Coronary artery (tissue), 2 donors: ENCODE measurements around the gene LHX6.

Source experiments
- DNase-seq: peaks from one replicate; pipeline ENCODE4 v3.0.0-alpha.2; 2017; ENCODE audit warnings: low spot score
- H3K27ac ChIP-seq, 2 donors: fragments of 200-600 bp; sonication (generic); one replicate each; pipeline ENCODE4 v1.5.1; 2016 to 2019
- H3K4me3 ChIP-seq: fragments of 200-600 bp; sonication (generic); 2 replicates; pipeline ENCODE4 v1.5.1; 2016; ENCODE audit warnings: mild to moderate bottlenecking, moderate library complexity
- TF ChIP-seq, protein P1 (sequence below): fragments of 200-600 bp; sonication (generic); IDR thresholded peaks from one replicate; pipeline ENCODE4 v1.5.1; 2019; ENCODE audit warnings: antibody characterized with exemption

The LHX6 gene

DNA sequence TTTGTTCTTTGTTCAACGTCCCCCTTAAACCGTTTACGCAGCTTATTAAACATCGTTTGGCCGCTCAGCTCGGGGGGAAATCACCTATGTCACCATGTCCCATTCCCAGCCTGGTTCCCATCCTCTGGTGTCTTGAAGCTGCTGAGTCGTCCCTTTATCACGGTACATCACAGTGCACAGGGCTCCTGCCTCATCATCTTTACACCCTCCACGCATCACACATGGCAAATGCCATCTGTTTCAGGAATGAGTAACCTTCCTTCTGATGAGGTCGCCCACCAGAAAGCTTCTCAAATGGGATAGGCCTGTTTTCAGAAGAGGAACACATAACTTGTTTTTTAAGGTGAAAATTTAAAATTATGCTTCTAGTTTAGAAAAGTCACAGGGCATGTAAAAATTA, 7.9 kb upstream of the LHX6 start:
- TF ChIP-seq, protein P1, sequence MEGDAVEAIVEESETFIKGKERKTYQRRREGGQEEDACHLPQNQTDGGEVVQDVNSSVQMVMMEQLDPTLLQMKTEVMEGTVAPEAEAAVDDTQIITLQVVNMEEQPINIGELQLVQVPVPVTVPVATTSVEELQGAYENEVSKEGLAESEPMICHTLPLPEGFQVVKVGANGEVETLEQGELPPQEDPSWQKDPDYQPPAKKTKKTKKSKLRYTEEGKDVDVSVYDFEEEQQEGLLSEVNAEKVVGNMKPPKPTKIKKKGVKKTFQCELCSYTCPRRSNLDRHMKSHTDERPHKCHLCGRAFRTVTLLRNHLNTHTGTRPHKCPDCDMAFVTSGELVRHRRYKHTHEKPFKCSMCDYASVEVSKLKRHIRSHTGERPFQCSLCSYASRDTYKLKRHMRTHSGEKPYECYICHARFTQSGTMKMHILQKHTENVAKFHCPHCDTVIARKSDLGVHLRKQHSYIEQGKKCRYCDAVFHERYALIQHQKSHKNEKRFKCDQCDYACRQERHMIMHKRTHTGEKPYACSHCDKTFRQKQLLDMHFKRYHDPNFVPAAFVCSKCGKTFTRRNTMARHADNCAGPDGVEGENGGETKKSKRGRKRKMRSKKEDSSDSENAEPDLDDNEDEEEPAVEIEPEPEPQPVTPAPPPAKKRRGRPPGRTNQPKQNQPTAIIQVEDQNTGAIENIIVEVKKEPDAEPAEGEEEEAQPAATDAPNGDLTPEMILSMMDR = no peak
- H3K4me3 ChIP-seq = no peak overlapping the region
- DNase-seq = no peak
- no peak overlapping the region for H3K27ac ChIP-seq

DNA sequence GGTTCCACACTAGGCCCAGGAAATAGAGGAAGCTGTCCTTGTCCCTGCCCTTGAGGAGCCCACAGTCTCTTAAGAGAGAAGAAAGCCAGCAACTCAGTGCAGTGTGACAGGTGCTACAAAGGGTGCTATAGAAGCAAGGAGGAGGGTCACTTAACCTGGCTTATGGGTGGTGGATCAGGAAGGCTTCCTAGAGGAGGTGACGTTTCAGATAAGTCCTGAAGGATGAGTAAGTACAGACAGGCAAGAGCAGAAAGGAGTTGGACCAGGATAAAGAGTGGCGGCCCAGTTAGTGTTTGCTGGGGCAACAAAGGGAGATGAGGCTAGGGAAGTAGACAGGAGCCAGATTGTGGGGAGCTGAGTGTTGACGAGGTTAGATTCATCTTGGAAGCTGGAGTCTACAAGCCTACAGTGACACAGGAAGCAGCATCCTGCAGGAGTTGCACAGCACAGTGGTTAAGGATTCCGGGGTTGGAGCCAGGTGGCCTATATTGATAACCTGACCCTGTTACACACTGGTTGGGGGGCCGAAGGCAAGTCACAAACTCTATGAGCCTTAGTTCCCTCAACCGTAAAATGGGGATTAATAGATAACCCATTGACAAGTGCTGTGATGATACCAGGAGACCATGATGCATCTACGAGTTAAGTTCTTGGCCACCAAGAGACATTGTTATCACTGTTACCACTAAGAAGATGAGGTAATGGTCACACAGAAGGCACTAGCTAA, 5.4 kb upstream of the LHX6 start:
- Histone ChIP-seq H3K27ac (no peak overlapping the region), H3K4me3 (no peak overlapping the region)
- no peak for DNase-seq
- TF ChIP-seq, protein P1 = no peak

DNA sequence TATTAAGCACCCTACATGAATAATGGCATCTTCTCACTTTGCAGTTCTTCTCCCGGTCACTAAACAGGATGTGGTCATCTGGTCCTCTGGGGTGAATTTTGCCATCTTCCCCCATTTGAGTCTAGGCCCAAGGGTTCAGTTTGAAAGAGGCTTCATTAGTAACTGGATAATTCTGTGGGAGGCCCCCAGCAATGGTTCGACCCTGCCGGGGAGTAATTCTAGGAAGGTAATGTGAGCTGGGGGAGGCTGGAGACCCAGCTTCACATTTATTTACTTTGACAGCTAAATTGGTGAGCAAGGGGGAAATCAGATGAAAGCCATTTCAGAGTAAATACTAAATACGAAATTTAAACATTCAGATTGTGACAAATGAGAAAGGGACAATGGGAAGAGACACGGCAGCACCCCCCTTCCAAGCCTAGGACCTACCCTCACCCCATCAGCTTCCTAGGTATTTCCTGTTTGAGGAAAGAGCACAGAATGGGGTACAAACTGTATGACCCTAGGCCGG, 4.1 kb upstream of the LHX6 start:
- no peak for DNase-seq

DNA sequence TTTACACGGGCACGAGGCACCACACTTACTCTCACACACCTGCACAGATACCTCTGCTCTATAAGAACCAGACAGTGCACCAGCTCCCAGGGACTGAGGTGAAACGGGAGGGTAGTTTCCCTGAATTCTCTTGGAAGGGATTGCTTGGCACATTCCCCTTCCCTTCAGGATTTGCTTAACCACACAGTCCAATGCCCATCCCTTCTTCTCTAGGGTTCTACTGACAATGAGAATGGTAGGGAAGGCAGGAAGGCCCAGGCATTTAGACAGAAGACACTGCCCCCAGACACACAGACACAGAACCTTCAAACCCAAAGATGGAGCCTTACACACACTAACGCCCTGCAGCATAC, 704 bp upstream of the LHX6 start:
- Histone ChIP-seq H3K27ac (no peak overlapping the region), H3K4me3 (peak overlapping the region; percentile 64)
- TF ChIP-seq, protein P1 = no peak
- DNase-seq = no peak

More for the DNA sequence above, 4.1 kb upstream of the LHX6 start:
- TF ChIP-seq, protein P1 = no peak
- no peak overlapping the region for H3K27ac ChIP-seq
- H3K4me3 ChIP-seq = no peak overlapping the region

DNA sequence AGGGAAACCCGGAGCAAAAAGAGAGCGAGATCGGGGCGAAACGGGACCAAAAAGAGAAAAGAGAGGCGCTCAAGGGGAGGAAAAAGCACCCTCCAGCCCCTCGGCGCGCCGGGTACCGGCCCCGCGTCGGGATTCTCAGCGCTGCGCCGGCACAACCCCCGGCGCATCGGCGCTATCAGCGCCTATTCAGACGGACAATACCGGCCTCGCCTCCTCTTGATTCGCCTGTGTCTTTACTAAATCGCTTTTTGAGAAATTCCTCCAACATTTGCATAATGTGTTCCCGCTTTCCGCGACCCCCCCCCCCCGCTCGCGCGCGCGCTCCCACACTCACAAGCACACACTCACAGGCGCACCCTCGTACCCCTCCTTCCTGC, 578 bp downstream of the LHX6 start:
- no peak for DNase-seq
- no peak overlapping the region for H3K27ac ChIP-seq

DNA sequence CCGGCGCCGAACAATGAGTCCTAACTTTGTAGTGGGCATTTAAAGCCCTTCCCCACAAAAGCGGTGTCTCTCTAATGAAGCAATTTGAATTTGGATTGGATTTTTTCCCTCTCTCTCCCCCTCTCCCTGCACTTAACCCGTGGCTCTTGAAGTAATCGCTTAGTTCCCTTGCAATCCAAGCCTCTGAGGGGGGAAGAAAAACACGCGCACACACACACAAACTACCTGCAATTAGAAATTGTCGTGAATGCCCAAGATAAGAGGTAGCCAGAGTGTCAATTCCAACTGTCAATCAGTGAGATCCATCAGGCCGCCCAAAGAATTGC, 1.2 kb downstream of the LHX6 start:
- no peak for DNase-seq
- TF ChIP-seq, protein P1 = no peak
- H3K27ac ChIP-seq = no peak overlapping the region
- H3K4me3 ChIP-seq = peak overlapping the region; percentile 64

More for the DNA sequence above, 578 bp downstream of the LHX6 start:
- peak overlapping the region; percentile 64 for H3K4me3 ChIP-seq
- TF ChIP-seq, protein P1 = no peak

DNA sequence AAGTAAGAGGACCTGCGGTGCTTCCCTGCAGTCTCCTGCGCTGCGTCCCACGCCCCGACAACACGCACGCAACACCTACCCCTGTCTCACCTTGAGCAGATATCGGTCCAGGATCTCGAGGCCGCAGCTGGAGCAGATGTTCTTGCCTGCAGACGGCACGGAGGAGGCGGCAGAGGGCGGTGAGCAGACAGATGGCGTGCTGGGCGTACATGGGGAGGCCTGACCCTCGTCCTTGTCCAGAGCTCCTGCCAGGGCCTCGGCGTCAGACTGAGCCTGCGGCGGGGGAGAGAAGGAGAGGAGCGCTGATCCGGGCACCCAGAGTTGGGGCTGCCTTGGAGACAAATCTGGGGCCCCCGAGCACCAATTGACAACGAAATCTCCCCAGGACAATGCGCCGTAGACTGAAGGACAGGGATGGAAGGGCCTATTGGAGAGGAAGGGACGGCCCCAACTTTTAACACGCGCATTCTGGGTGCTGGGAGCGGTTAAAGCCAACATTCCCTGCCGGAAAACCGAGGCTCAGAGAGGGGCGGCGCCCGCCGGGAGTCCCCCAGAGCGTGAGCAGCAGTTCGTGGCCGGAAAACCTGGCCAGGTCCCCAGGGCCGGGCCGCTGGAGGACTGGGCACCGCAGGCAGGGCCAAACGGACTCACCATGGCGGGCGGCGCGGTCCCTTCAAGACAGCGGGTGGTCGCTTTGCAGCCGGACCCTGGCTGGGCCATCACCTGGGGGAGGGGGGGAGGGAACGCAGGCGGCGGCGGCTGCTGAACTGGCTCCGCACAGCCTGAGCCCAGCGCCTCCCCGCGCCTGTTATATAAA, 1.8 kb downstream of the LHX6 start:
- no peak for DNase-seq
- Histone ChIP-seq H3K4me3 (peak overlapping the region; percentile 64), H3K27ac (no peak overlapping the region)
- TF ChIP-seq, protein P1 = no peak
